Heart left ventricle (tissue), 13 donors: Measurements from ENCODE around the gene MMRN2.

ENCODE experiments used
- POLR2A ChIP-seq, 2 donors: fragments of 450-650 bp; IDR thresholded peaks; one replicate each; pipeline ENCODE4 v1.6.1; 2017; ENCODE audit warnings: antibody characterized with exemption in 2 of 2, mild to moderate bottlenecking in 2 of 2, moderate library complexity in 2 of 2
- TF ChIP-seq, protein P1 (sequence below), 12 donors: fragments of 200-600 bp; sonication (generic) in 4 of 12; IDR thresholded peaks; one replicate each; pipeline versions ENCODE4 v1.5.0 to v1.8.0; 2018 to 2022; ENCODE audit warnings: antibody characterized with exemption in 12 of 12, mild to moderate bottlenecking in 5 of 12
- donor health status: ischemic (EF 13 %, LVEDD 7.1; RV severe dilation, severe dysfunction).
- donor health status: DM: no; HTN: yes; CAD: no.
- donor health status: DM: no; HTN: no; CAD: no.
- donor health status: ischemic (EF 25% LVEDD 6.9; RV normal size, moderate dysfunction).
- donor health status: ischemic (EF 25% LVEDD 5.7; RV mildly dilated, moderate dysfunction).
- donor health status: ischemic (EF 35%, LVEDD 5.7; RV mildly dilated, moderate dysfunction).
- donor health status: nonischemic (EF 11% LVEDD 7.7; RV severe dilation, severe dysfunction).
- donor health status: DM: yes; HTN: yes; CAD: no.
- donor health status: PGD.
- donor health status: ischemic (EF 29% LVEDD 5.4; RV normal size, mild dysfunction).
- donor health status: nonischemic (EF 23%, LVEDD 6.1; RV moderate dilation, normal function).

DNA sequence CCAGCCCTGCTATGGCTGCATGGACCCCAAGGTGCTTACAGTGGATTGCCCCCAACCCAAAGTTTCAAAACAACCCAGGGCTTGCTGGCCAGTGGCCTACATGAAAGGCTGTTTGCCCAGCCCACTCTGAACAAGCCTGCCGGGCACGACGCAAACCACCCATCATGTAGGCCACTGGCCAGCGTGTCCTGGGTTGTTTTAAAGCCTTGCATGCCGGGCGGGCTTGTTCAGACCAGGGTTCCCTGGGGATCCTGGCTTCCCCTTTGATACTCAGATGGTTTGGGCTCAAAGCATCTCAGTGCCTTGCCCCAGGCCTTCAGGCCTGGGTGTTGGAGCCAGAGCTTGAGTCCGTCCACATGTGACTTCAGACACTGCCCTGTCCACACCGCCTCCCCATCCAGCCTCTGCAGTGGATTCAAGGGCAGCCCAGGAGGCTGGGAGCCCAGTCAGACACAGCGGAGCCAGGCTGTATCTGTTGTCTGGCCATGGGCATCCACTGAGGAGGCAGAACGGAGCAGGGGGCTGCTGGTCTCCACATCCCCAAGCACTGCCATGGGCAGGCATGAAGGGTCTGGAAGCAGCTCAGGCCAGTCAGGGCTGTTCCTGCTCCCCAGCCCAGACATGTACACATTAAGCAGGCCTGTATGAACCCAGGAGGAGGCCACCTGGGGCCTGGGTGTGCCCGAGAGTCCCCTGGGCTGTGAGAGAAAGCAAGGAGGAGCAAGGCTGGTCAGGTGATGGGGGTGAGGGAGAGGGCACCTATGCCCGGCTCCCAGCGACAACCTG lies 6.8 kb upstream of the MMRN2 start:
- TF ChIP-seq POLR2A (IDR thresholded peaks at IDR 0.05), result no peak
- TF ChIP-seq, protein P1, sequence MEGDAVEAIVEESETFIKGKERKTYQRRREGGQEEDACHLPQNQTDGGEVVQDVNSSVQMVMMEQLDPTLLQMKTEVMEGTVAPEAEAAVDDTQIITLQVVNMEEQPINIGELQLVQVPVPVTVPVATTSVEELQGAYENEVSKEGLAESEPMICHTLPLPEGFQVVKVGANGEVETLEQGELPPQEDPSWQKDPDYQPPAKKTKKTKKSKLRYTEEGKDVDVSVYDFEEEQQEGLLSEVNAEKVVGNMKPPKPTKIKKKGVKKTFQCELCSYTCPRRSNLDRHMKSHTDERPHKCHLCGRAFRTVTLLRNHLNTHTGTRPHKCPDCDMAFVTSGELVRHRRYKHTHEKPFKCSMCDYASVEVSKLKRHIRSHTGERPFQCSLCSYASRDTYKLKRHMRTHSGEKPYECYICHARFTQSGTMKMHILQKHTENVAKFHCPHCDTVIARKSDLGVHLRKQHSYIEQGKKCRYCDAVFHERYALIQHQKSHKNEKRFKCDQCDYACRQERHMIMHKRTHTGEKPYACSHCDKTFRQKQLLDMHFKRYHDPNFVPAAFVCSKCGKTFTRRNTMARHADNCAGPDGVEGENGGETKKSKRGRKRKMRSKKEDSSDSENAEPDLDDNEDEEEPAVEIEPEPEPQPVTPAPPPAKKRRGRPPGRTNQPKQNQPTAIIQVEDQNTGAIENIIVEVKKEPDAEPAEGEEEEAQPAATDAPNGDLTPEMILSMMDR (IDR thresholded peaks at IDR 0.05), result no peak
